ENCODE measurements around the gene CCNYL1.
A peak's percentile ranks its signal among the peaks of the same experiment; 100 is the strongest.

DNA sequence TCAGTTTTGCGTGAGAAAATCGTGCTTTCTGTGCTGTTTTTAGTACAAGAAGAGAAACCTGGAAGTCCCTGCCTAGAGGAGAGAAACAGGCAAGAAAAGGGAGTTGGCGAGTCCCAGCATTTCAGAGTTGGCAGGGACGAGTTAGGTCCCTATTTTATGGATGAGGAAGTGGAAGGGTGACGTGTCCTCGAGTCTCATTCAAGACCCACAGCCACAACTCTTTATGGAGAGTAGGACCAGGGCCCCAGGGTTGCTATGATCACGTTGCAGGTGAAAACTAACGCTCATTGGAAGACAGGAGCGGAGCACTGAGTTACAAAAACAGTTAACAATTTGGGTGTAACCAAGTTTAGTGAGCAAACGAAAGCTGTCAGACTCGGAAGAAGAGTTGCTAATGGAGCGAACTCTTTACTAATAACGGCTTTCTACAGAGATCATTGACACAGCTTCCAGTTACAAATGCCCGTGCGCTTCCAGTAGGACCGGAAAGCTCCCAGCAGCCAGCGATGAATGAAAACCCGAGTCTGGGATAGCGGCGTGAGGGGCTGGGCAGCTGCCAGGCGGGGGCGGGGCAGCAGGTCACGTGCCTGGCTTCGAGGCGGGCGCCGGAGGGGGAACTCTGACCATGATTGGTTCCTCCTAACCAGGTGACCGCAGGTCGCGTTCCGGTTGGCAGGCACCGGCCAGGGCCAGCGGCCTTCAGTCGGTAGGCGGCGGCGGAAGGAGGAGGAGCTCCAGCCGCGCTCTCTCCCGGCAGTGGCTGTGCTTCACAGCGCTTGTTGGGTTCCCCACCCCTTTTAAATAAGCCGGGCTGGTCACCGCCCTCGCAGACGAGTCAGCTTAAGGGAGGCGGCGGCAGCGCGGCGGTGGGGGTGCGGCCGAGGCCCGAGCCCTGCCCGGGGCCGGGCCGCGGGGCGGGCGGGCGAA lies at the start of gene CCNYL1:
- no peak for TF ChIP-seq EZH2 (IDR thresholded peaks at IDR 0.05)
- peak; percentile 87 for TF ChIP-seq POLR2AphosphoS5 (IDR thresholded peaks at IDR 0.05; ENCODE audit: borderline replicate concordance, low read depth, low read length)
